Measurements from ENCODE around the gene NUFIP1. TPM values are rescaled to one million over a fixed set of nuclear protein-coding genes. Genes with fewer than 3 reads are reported as not detected.

Gene NUFIP1
- total RNA-seq, 1 donor from 2014 or later, result 7.6 TPM

GRCh38 chr13:44918326-44919103 lies 70.8 kb downstream of the NUFIP1 start:
- peak overlapping the region; percentile 90 for H3K4me2 ChIP-seq (ENCODE audit: low read length)
- no peak overlapping the region for H3K4me3 Mint-ChIP-seq (ENCODE audit: unreplicated experiment)
- no peaks in the 10 kb centered on the region for H3K36me3 ChIP-seq (ENCODE audit: insufficient read depth, low read length)
- TF ChIP-seq EZH2 (IDR thresholded peaks at IDR 0.05; ENCODE audit: insufficient read depth, low read length) (no peak), CTCF (IDR thresholded peaks at IDR 0.05; ENCODE audit: insufficient read depth, low read depth, low read length) (peak; percentile 62)
- H2AFZ ChIP-seq (ENCODE audit: low read depth, low read length), result peak overlapping the region; percentile 84
- H3K9ac ChIP-seq (ENCODE audit: low read length), result peak overlapping the region; percentile 89
- no peaks in the 10 kb centered on the region for H3K27me3 ChIP-seq (ENCODE audit: insufficient read depth, low read length)
- H3K27ac Mint-ChIP-seq (ENCODE audit: unreplicated experiment), result no peak overlapping the region
- no peaks in the 10 kb centered on the region for H3K27me3 Mint-ChIP-seq (ENCODE audit: low read depth, unreplicated experiment)
- H3K36me3 Mint-ChIP-seq (ENCODE audit: low read depth, unreplicated experiment), result no peaks in the 10 kb centered on the region
- no peaks in the 10 kb centered on the region for H3K9me3 ChIP-seq (ENCODE audit: insufficient read depth, low read depth, low read length)
- H4K20me1 ChIP-seq (ENCODE audit: insufficient read depth, low read length), result no peaks in the 10 kb centered on the region
- peaks cover 21% of the 10 kb centered on the region for H3K4me1 ChIP-seq (ENCODE audit: insufficient read depth, low read length)
- peak overlapping the region; percentile 62 for H3K4me3 ChIP-seq (ENCODE audit: insufficient read depth, low read depth, low read length)
- peak overlapping the region; percentile 91 for H3K27ac ChIP-seq (ENCODE audit: low read depth, low read length)
- peaks cover 15% of the 10 kb centered on the region for H3K4me1 Mint-ChIP-seq (ENCODE audit: low read depth, unreplicated experiment)
- FAIRE-seq, result peak; percentile 43
- peak; percentile 94 for DNase-seq (ENCODE audit: low read depth)
- no peaks in the 10 kb centered on the region for H3K79me2 ChIP-seq (ENCODE audit: insufficient read depth, low read length)
- no peaks in the 10 kb centered on the region for H3K9me3 Mint-ChIP-seq (ENCODE audit: unreplicated experiment)

GRCh38 chr13:44917589-44918325 lies 71.5 kb downstream of the NUFIP1 start:
- H3K36me3 Mint-ChIP-seq (ENCODE audit: low read depth, unreplicated experiment), result no peaks in the 10 kb centered on the region
- Histone ChIP-seq H3K27ac (ENCODE audit: low read depth, low read length) (peak overlapping the region; percentile 91), H3K36me3 (ENCODE audit: insufficient read depth, low read length) (no peaks in the 10 kb centered on the region)

More at GRCh38 chr13:44917589-44918325, 71.5 kb downstream of the NUFIP1 start:
- no peak for TF ChIP-seq EZH2 (IDR thresholded peaks at IDR 0.05; ENCODE audit: insufficient read depth, low read length)
- peak; percentile 49 for TF ChIP-seq CTCF (IDR thresholded peaks at IDR 0.05; ENCODE audit: insufficient read depth, low read depth, low read length)
- Histone ChIP-seq H3K79me2 (ENCODE audit: insufficient read depth, low read length) (no peaks in the 10 kb centered on the region), H3K9ac (ENCODE audit: low read length) (peak overlapping the region; percentile 89), H3K4me2 (ENCODE audit: low read length) (peak overlapping the region; percentile 90), H3K9me3 (ENCODE audit: insufficient read depth, low read depth, low read length) (no peaks in the 10 kb centered on the region), H3K4me3 (ENCODE audit: insufficient read depth, low read depth, low read length) (peak overlapping the region; percentile 62), H4K20me1 (ENCODE audit: insufficient read depth, low read length) (no peaks in the 10 kb centered on the region), H3K4me1 (ENCODE audit: insufficient read depth, low read length) (peaks cover 21% of the 10 kb centered on the region), H2AFZ (ENCODE audit: low read depth, low read length) (peak overlapping the region; percentile 84), H3K27me3 (ENCODE audit: insufficient read depth, low read length) (no peaks in the 10 kb centered on the region)
- Mint-ChIP-seq H3K27ac (ENCODE audit: unreplicated experiment) (no peak overlapping the region), H3K4me3 (ENCODE audit: unreplicated experiment) (no peak overlapping the region), H3K4me1 (ENCODE audit: low read depth, unreplicated experiment) (peaks cover 15% of the 10 kb centered on the region), H3K9me3 (ENCODE audit: unreplicated experiment) (no peaks in the 10 kb centered on the region), H3K27me3 (ENCODE audit: low read depth, unreplicated experiment) (no peaks in the 10 kb centered on the region)
- peak; percentile 55 for FAIRE-seq
- DNase-seq (ENCODE audit: low read depth), result peak; percentile 93

All from astrocyte (in vitro differentiated cells and primary cell).